HepG2 (cell line): ENCODE data around the gene ANAPC16. TPM values are rescaled to one million over a fixed set of nuclear protein-coding genes. Genes with fewer than 3 reads are reported as not detected.
A peak's percentile ranks its signal among the peaks of the same experiment; 100 is the strongest.

Experiments used
- ARID2 ChIP-seq: sonication (generic); formaldehyde crosslinking; IDR thresholded peaks from 2 replicates; pipeline ENCODE4 v1.8.1; 2022; ENCODE audit warnings: mild to moderate bottlenecking, missing genetic modification reagents, borderline replicate concordance
- CENPT ChIP-seq: sonication (generic); formaldehyde crosslinking; IDR thresholded peaks from 2 replicates; pipeline ENCODE4 v1.8.0; 2022; ENCODE audit warnings: low read depth, mild to moderate bottlenecking, moderate library complexity, missing genetic modification reagents
- PAF1 ChIP-seq: IDR thresholded peaks from 2 replicates; pipeline ENCODE4 v1.6.1; 2016; ENCODE audit warnings: missing genetic modification reagents, missing compliant biosample characterization
- PCBP2 ChIP-seq: fragments of 200-400 bp; formaldehyde crosslinking; optimal IDR thresholded peaks from 2 replicates; pipeline ENCODE3; 2018; ENCODE audit warnings: low read length, low read depth; ENCODE audit not compliant: poor library complexity, severe bottlenecking
- PTBP1 ChIP-seq: fragments of 200-400 bp; formaldehyde crosslinking; IDR thresholded peaks from 2 replicates; pipeline ENCODE4 v1.6.1; 2018; ENCODE audit warnings: low read length, low read depth; ENCODE audit not compliant: poor library complexity, severe bottlenecking
- RFXAP ChIP-seq: sonication (generic); formaldehyde crosslinking; IDR thresholded peaks from 2 replicates; pipeline ENCODE4 v1.4.0; 2020; ENCODE audit warnings: missing genetic modification reagents, borderline replicate concordance
- RNF2 ChIP-seq: fragments of 450-650 bp; conservative IDR thresholded peaks from 2 replicates; pipeline ENCODE4 v1.6.1; 2016; ENCODE audit warnings: low read depth
- SP5 ChIP-seq: IDR thresholded peaks from 2 replicates; pipeline ENCODE4 v1.6.1; 2016; ENCODE audit warnings: low read depth, borderline replicate concordance
- TP53 ChIP-seq: sonication (generic); formaldehyde crosslinking; conservative IDR thresholded peaks from 2 replicates; pipeline ENCODE4 v1.4.0; 2020; ENCODE audit warnings: missing genetic modification reagents
- ZNF230 ChIP-seq: sonication (generic); formaldehyde crosslinking; IDR thresholded peaks from 2 replicates; pipeline ENCODE4 v1.4.0; 2020; ENCODE audit warnings: mild to moderate bottlenecking, missing genetic modification reagents
- ZNF263 ChIP-seq: sonication (generic); formaldehyde crosslinking; IDR thresholded peaks from 2 replicates; pipeline ENCODE4 v1.4.0; 2020; ENCODE audit warnings: missing genetic modification reagents
- ZNF343 ChIP-seq: sonication (generic); formaldehyde crosslinking; IDR thresholded peaks from 2 replicates; pipeline ENCODE4 v1.4.0; 2020; ENCODE audit warnings: mild to moderate bottlenecking, missing genetic modification reagents
- ZNF501 ChIP-seq: sonication (generic); formaldehyde crosslinking; IDR thresholded peaks from 2 replicates; pipeline ENCODE4 v1.5.1; 2020; ENCODE audit warnings: mild to moderate bottlenecking, moderate library complexity, missing genetic modification reagents
- ZNF562 ChIP-seq: sonication (generic); formaldehyde crosslinking; IDR thresholded peaks from 2 replicates; pipeline ENCODE4 v1.8.0; 2022; ENCODE audit warnings: missing genetic modification reagents, borderline replicate concordance
- ZNF652 ChIP-seq: IDR thresholded peaks from 2 replicates; pipeline ENCODE4 v1.6.1; 2016; ENCODE audit warnings: low read depth, borderline replicate concordance
- ZNF75D ChIP-seq: sonication (generic); formaldehyde crosslinking; IDR thresholded peaks from 2 replicates; pipeline ENCODE4 v1.8.1; 2023; ENCODE audit warnings: missing genetic modification reagents, mild to moderate bottlenecking, borderline replicate concordance
- ZNF83 ChIP-seq: sonication (generic); formaldehyde crosslinking; IDR thresholded peaks from 2 replicates; pipeline ENCODE4 v1.4.0; 2020; ENCODE audit warnings: missing genetic modification reagents, mild to moderate bottlenecking, borderline replicate concordance
- ZSCAN9 ChIP-seq: IDR thresholded peaks from 2 replicates; pipeline ENCODE4 v1.6.1; 2016; ENCODE audit warnings: borderline replicate concordance
- polyA plus RNA-seq, 8 experiments: library from polyadenylated mRNA; depleted of rRNA in 3 of 8; stranded (reverse) in 7 of 8; unstranded in 1 of 8; fragments of >200 nt; fragmentation: Illumina TruSeq in 4 of 8; extraction: Trizol in 4 of 8; gene quantifications; 2 replicates each; pipeline versions ENCODE4 v1.2.1 to v1.2.3, GENCODE V29; 2011 to 2016; ENCODE audit warnings: low read depth in 4 of 8, missing spikeins in 1 of 8, mixed read lengths in 1 of 8; ENCODE audit not compliant: insufficient read depth in 1 of 8
- total RNA-seq, 5 experiments: library from RNA; depleted of rRNA; stranded (reverse); fragments of >200 nt; fragmentation: Illumina TruSeq; extraction: Trizol; gene quantifications; 2 replicates each; pipeline ENCODE4 v1.2.3, GENCODE V29; 2016; ENCODE audit warnings: low read depth in 1 of 5
- TF ChIP-seq, protein P1 (sequence below): sonication (generic); formaldehyde crosslinking; conservative IDR thresholded peaks from 2 replicates; pipeline ENCODE4 v1.4.0; 2020; ENCODE audit warnings: missing genetic modification reagents
- TF ChIP-seq, protein P2 (sequence below): sonication (generic); formaldehyde crosslinking; IDR thresholded peaks from 2 replicates; pipeline ENCODE4 v1.4.0; 2020; ENCODE audit warnings: missing genetic modification reagents
- TF ChIP-seq, protein P3 (sequence below): sonication (generic); formaldehyde crosslinking; IDR thresholded peaks from 2 replicates; pipeline ENCODE4 v1.4.0; 2020; ENCODE audit warnings: missing genetic modification reagents, borderline replicate concordance
- TF ChIP-seq, protein P4 (sequence below): sonication (generic); formaldehyde crosslinking; IDR thresholded peaks from 2 replicates; pipeline ENCODE4 v1.4.0; 2020; ENCODE audit warnings: mild to moderate bottlenecking, missing genetic modification reagents
- TF ChIP-seq, protein P5 (sequence below): sonication (generic); formaldehyde crosslinking; IDR thresholded peaks from 2 replicates; pipeline ENCODE4 v1.4.0; 2020; ENCODE audit warnings: mild to moderate bottlenecking, low read depth, missing genetic modification reagents

ANAPC16 gene
- total and polyA plus RNA-seq, 2 of the 13 experiments (the other 11 are each of a cell fraction or from before 2014, with no cell fraction given): 74.8 to 89.4 TPM

DNA sequence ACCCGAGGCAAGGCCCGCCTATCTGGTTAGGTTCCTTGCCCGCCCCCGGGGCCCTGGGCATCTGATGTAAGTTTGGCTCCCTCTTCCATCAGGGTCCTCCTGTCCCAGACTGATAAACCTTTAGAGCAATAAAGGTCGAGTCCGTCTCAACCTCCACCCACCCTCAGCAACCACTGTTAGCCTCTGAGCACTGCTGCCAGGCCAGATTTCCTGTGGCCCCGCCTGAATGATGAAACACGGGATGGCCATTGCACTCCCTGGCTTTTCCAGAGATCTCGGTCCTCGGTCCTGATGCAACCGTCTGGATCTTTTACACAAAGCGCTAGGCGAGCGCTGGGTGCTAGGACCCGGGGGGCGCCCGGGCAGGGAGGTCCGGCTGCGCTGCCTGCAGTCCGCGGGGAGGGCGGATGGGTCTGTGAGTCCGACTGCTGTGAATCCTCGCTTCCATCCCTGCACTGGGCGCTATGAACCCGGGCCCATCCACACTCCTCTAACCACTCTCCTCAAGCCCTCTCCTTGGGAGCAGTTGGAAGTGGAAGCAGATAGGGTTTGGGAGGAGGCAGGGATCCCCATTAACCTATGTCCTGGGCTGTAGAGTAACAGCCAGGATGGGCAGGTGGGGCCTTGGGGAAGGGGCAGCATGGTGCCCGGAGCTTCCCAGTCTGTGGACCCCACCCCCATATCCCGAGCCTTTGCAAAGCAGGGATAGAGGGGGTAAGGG is 57.0 kb downstream of the ANAPC16 start (continued):
- TF ChIP-seq ZNF501 (CRISPR knock-in tag): no peak
- TF ChIP-seq ARID2 (CRISPR knock-in tag): peak; percentile 82; the same call in 1 of the 2 replicates
- TF ChIP-seq SP5 (CRISPR knock-in tag): peak; percentile 75
- TF ChIP-seq PAF1 (CRISPR knock-in tag): 0 out of 2 replicates have a peak, but pooled peaks have one; percentile 46
- TF ChIP-seq ZSCAN9 (CRISPR knock-in tag): peak; percentile 82; the same call in 1 of the 2 replicates
- no peak for TF ChIP-seq ZNF562 (CRISPR knock-in tag)
- TF ChIP-seq ZNF75D: 0 out of 2 replicates have a peak, but pooled peaks have one; percentile 18
- peak; percentile 91 for TF ChIP-seq ZNF343 (CRISPR knock-in tag)
- no peak for TF ChIP-seq PTBP1
- TF ChIP-seq CENPT (CRISPR knock-in tag): no peak; the same call in 1 of the 2 replicates
- TF ChIP-seq, protein P1, sequence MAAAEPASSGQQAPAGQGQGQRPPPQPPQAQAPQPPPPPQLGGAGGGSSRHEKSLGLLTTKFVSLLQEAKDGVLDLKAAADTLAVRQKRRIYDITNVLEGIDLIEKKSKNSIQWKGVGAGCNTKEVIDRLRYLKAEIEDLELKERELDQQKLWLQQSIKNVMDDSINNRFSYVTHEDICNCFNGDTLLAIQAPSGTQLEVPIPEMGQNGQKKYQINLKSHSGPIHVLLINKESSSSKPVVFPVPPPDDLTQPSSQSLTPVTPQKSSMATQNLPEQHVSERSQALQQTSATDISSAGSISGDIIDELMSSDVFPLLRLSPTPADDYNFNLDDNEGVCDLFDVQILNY (CRISPR knock-in tag): no peak
- no peak for TF ChIP-seq ZNF652 (CRISPR knock-in tag)
- TF ChIP-seq, protein P2, sequence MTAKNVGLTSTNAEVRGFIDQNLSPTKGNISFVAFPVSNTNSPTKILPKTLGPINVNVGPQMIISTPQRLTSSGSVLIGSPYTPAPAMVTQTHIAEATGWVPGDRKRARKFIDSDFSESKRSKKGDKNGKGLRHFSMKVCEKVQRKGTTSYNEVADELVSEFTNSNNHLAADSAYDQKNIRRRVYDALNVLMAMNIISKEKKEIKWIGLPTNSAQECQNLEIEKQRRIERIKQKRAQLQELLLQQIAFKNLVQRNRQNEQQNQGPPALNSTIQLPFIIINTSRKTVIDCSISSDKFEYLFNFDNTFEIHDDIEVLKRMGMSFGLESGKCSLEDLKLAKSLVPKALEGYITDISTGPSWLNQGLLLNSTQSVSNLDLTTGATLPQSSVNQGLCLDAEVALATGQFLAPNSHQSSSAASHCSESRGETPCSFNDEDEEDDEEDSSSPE (CRISPR knock-in tag): no peak; the same call in none of the 2 replicates
- peak; percentile 60 for TF ChIP-seq ZNF263
- TF ChIP-seq RFXAP: peak; percentile 88; the same call in 1 of the 2 replicates
- TF ChIP-seq ZNF83: no peak
- no peak; the same call in 1 of the 2 replicates for TF ChIP-seq TP53 (CRISPR knock-in tag)
- TF ChIP-seq ZNF230 (CRISPR knock-in tag): peak; percentile 87
- TF ChIP-seq, protein P3, sequence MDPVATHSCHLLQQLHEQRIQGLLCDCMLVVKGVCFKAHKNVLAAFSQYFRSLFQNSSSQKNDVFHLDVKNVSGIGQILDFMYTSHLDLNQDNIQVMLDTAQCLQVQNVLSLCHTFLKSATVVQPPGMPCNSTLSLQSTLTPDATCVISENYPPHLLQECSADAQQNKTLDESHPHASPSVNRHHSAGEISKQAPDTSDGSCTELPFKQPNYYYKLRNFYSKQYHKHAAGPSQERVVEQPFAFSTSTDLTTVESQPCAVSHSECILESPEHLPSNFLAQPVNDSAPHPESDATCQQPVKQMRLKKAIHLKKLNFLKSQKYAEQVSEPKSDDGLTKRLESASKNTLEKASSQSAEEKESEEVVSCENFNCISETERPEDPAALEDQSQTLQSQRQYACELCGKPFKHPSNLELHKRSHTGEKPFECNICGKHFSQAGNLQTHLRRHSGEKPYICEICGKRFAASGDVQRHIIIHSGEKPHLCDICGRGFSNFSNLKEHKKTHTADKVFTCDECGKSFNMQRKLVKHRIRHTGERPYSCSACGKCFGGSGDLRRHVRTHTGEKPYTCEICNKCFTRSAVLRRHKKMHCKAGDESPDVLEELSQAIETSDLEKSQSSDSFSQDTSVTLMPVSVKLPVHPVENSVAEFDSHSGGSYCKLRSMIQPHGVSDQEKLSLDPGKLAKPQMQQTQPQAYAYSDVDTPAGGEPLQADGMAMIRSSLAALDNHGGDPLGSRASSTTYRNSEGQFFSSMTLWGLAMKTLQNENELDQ: no peak
- TF ChIP-seq, protein P4, sequence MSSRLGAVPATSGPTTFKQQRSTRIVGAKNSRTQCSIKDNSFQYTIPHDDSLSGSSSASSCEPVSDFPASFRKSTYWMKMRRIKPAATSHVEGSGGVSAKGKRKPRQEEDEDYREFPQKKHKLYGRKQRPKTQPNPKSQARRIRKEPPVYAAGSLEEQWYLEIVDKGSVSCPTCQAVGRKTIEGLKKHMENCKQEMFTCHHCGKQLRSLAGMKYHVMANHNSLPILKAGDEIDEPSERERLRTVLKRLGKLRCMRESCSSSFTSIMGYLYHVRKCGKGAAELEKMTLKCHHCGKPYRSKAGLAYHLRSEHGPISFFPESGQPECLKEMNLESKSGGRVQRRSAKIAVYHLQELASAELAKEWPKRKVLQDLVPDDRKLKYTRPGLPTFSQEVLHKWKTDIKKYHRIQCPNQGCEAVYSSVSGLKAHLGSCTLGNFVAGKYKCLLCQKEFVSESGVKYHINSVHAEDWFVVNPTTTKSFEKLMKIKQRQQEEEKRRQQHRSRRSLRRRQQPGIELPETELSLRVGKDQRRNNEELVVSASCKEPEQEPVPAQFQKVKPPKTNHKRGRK (CRISPR knock-in tag): no peak
- TF ChIP-seq, protein P5, sequence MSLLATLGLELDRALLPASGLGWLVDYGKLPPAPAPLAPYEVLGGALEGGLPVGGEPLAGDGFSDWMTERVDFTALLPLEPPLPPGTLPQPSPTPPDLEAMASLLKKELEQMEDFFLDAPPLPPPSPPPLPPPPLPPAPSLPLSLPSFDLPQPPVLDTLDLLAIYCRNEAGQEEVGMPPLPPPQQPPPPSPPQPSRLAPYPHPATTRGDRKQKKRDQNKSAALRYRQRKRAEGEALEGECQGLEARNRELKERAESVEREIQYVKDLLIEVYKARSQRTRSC (CRISPR knock-in tag): no peak; the same call in 1 of the 2 replicates
- TF ChIP-seq RNF2: no peak; the same call in 1 of the 2 replicates
- no peak for TF ChIP-seq PCBP2
